ENCODE measurements around the gene AURKAIP1.

DNA sequence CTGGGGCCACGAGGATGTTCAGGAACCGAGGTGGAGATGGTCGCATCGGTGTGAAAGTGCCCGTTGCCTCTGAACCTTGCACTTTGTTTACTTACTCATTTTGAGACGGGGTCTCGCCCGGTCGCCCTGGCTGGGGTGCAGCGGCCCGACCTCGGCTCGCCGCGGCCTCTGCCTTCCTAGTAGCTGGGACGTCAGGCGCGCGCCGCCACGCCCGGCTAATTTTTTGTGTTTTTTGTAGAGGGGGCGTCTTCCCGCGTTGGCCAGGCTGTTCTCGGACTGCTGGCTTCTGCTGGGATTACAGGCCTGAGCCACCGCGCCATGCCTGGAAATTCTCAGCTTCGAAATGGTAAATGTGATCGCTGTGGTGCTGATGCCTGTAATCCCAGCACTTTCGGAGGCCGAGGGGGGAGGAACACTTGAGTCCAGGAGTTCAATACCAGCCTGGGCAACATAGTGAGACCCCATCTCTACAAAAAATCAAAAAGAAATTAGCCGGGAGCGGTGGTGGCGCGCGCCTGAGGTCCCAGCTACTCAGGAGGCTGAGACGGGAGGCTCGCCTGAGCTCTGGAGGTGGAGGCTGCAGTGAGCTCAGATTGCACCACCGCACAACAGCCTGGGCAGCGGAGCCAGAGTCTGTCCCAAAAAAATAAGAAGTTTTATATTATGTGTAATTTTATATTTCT, 32.8 kb upstream of the AURKAIP1 start:
- TF ChIP-seq FOXJ3 (CRISPR knock-in tag; IDR thresholded peaks at IDR 0.05) (no peak), RFX5 (IDR thresholded peaks at IDR 0.05; ENCODE audit: low read length) (no peak), MEF2A (IDR thresholded peaks at IDR 0.05; ENCODE audit: borderline replicate concordance, low read depth) (no peak), CHD2 (IDR thresholded peaks at IDR 0.05; ENCODE audit: low read length, partially characterized antibody) (no peak)
- TF ChIP-seq, protein P1, sequence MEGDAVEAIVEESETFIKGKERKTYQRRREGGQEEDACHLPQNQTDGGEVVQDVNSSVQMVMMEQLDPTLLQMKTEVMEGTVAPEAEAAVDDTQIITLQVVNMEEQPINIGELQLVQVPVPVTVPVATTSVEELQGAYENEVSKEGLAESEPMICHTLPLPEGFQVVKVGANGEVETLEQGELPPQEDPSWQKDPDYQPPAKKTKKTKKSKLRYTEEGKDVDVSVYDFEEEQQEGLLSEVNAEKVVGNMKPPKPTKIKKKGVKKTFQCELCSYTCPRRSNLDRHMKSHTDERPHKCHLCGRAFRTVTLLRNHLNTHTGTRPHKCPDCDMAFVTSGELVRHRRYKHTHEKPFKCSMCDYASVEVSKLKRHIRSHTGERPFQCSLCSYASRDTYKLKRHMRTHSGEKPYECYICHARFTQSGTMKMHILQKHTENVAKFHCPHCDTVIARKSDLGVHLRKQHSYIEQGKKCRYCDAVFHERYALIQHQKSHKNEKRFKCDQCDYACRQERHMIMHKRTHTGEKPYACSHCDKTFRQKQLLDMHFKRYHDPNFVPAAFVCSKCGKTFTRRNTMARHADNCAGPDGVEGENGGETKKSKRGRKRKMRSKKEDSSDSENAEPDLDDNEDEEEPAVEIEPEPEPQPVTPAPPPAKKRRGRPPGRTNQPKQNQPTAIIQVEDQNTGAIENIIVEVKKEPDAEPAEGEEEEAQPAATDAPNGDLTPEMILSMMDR (IDR thresholded peaks at IDR 0.05) = no peak
